Measurements from ENCODE around the gene DNAH10. TPM values are rescaled to one million over a fixed set of nuclear protein-coding genes. Genes with fewer than 3 reads are reported as not detected.
"Not testable (repeated sequence)": the region's sequence is repeated elsewhere in the genome, so short reads cannot be mapped to it uniquely, and the experiment has no call there.

The DNAH10 gene
- total and polyA plus RNA-seq, 8 donors: 0.02 to 0.59 (median 0.09) TPM; not detected in 1

DNA sequence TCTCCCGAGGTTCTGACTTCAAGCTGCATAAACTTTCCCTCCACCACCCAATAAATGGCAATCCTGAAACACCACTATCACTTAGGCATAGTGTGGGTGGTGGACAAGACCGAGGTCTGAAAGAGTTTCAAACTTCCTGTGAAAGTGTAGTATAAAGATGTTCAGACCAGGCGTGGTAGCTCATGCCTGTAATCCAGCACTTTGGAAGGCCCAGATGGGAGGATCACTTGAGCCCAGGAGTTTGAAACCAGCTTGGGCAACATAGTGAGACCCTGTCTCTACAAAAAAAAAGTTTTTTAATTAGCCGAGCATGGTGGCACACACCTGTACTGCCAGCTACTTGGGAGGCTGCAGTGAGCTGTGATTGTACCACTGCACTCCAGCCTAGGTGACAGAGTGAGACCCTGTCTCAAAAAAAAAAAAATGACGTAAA is 148.7 kb downstream of the DNAH10 start:
- FAIRE-seq (no peak), ATAC-seq (no peak), DNase-seq (no peak)
- Histone ChIP-seq H3K27me3 (no peaks in the 10 kb centered on the region), H3K9me3 (no peaks in the 10 kb centered on the region), H3K27ac (no peak overlapping the region), H3K4me3 (no peak overlapping the region), H3K4me1 (no peaks in the 10 kb centered on the region), H3K36me3 (no peaks in the 10 kb centered on the region)
- TF ChIP-seq, protein P1, sequence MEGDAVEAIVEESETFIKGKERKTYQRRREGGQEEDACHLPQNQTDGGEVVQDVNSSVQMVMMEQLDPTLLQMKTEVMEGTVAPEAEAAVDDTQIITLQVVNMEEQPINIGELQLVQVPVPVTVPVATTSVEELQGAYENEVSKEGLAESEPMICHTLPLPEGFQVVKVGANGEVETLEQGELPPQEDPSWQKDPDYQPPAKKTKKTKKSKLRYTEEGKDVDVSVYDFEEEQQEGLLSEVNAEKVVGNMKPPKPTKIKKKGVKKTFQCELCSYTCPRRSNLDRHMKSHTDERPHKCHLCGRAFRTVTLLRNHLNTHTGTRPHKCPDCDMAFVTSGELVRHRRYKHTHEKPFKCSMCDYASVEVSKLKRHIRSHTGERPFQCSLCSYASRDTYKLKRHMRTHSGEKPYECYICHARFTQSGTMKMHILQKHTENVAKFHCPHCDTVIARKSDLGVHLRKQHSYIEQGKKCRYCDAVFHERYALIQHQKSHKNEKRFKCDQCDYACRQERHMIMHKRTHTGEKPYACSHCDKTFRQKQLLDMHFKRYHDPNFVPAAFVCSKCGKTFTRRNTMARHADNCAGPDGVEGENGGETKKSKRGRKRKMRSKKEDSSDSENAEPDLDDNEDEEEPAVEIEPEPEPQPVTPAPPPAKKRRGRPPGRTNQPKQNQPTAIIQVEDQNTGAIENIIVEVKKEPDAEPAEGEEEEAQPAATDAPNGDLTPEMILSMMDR (IDR thresholded peaks at IDR 0.05): no peak
- WGBS, 2 donors: 52 to 59% methylated on average over 5 of the region's 5 CpGs
- intact Hi-C loops (cut with DNase I): no loop called here

DNA sequence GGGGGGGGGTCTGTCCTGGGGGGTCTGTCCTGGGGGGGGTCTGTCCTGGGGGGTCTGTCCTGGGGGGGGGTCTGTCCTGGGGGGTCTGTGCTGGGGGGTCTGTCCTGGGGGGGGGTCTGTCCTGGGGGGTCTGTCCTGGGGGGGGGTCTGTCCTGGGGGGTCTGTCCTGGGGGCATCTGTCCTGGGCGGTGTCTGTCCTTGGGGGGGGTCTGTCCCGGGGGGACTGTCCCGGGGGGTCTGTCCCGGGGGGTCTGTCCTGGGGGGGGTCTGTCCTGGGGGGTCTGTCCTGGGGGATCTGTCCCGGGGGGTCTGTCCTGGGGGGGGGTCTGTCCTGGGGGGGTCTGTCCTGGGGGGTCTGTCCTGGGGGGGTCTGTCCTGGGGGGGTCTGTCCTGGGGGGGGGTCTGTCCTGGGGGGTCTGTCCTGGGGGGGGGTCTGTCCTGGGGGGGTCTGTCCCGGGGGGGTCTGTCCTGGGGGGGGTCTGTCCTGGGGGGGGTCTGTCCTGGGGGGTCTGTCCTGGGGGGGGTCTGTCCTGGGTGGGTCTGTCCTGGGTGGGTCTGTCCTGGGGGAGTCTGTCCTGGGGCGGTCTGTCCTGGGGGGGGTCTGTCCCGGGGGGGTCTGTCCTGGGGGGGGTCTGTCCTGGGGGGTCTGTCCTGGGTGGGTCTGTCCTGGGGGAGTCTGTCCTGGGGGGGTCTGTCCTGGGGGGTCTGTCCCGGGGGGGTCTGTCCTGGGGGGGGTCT is 149.7 kb downstream of the DNAH10 start:
- H3K4me3 ChIP-seq; FAIRE-seq; H3K36me3 ChIP-seq; H3K9me3 ChIP-seq; DNase-seq; ATAC-seq; H3K4me1 ChIP-seq; intact Hi-C loops (cut with DNase I); H3K27ac ChIP-seq; H3K27me3 ChIP-seq: not testable (repeated sequence)
- 61 to 75% methylated on average over 6 to 9 of the region's 9 CpGs for WGBS, 2 donors

DNA sequence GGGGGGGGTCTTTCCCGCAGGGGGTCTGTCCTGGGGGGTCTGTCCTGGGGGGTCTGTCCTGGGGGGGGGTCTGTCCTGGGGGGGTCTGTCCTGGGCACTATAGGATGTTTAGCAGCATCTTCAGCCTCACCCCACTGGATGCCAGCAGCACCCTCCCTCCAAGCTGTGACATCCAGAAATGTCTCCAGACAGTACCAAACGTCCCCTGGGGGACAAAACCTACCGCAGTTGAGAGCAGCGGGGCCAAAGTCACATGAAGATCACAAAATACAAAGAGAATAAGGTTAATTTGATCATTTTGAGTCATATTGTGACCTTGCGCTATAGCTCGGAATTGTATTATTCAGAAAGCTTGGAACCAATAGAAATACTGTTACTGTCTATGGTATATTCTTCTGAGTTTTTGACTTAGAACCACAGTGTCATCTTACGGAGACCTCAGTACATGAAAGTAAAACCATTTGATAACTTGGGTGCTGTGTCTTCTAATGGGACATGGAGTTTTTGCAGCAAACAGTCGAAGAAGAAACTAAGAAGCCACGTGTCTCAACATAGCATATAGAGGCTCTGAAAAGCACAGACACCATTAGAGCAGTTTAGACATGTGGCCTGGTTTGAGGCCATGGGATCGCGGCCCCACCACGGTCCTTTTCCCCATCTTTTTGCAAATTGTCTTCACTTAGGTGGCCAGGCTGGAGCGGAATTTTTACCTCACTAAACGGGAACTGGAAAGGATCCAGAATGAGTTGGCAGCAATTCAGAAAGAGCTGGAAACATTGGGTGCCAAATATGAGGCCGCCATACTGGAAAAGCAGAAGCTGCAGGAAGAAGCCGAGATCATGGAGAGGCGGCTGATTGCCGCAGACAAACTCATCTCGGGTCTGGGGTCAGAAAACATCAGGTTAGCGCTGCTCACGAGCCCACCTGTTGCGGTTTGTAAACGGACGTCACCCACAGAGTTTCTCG is 150.6 kb downstream of the DNAH10 start:
- TF ChIP-seq, protein P1 (IDR thresholded peaks at IDR 0.05): no peak
- no peaks in the 10 kb centered on the region for H3K36me3 ChIP-seq
- no peaks in the 10 kb centered on the region for H3K4me1 ChIP-seq
- intact Hi-C loops (cut with DNase I): no loop called here
- H3K4me3 ChIP-seq: no peak overlapping the region
- no peak overlapping the region for H3K27ac ChIP-seq
- WGBS, 2 donors: 58 to 61% methylated on average over 24 to 25 of the region's 25 CpGs
- FAIRE-seq (no peak), ATAC-seq (no peak), DNase-seq (no peak)
- H3K27me3 ChIP-seq: no peaks in the 10 kb centered on the region
- H3K9me3 ChIP-seq: no peaks in the 10 kb centered on the region

DNA sequence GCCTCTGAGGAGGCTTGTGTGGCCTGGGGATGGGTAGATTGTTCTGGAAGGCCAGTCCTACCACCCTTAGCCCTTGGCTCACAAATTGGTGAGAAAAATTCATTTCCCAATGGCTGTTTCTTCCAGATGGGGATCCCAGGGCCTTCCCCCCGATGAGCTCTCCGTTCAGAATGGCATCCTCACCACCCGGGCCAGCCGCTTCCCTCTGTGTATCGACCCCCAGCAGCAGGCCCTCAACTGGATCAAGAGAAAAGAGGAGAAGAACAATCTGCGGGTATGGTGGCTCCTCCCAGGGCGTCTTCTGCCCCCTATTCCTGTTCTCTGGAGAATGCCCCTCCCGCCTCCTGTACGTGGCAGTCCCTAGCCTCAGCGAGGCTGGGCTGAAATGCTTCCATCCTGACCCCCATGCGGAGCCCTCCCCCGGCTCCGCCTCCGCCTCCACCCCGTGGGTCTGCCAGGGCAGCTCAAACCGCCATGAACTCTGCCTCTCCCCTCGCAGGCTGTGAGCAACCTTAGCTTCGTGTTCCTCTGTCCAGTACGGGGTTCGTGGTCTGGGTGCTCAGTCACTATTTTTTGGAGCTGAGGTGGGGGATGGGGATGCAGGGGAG is 152.7 kb downstream of the DNAH10 start:
- intact Hi-C loops (cut with DNase I): no loop called here
- no peaks in the 10 kb centered on the region for H3K4me1 ChIP-seq
- TF ChIP-seq, protein P1 (IDR thresholded peaks at IDR 0.05): no peak
- H3K4me3 ChIP-seq: no peak overlapping the region
- no peak overlapping the region for H3K27ac ChIP-seq
- DNase-seq (no peak), ATAC-seq (no peak), FAIRE-seq (no peak)
- no peaks in the 10 kb centered on the region for H3K9me3 ChIP-seq
- H3K27me3 ChIP-seq: no peaks in the 10 kb centered on the region
- H3K36me3 ChIP-seq: no peaks in the 10 kb centered on the region
- 56 to 61% methylated on average over 19 to 20 of the region's 20 CpGs for WGBS, 2 donors

DNA sequence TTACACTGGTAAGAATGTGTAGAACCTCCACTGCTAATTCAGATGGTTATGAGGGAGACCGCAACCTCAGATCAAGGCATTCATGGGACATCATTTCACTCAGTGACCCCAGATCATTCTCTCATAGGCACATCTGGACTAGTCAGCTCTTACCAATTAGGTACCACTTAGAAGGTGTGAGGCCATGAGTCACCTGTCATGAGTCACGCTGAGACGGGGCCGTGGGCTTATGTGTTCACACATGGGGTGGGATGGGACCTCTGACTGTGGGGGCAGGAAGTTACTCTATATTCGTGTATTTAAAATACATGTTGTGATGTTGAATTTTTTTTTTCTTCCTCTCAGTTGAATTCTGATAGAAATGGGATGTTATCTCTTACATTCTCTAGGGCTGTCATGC is 154.6 kb downstream of the DNAH10 start:
- no peak for DNase-seq
- no peak for ATAC-seq
- intact Hi-C loops (cut with DNase I): no loop called here
- no peak overlapping the region for H3K4me3 ChIP-seq
- H3K27ac ChIP-seq: no peak overlapping the region
- no peaks in the 10 kb centered on the region for H3K27me3 ChIP-seq
- H3K9me3 ChIP-seq: no peaks in the 10 kb centered on the region
- no peaks in the 10 kb centered on the region for H3K4me1 ChIP-seq
- no peaks in the 10 kb centered on the region for H3K36me3 ChIP-seq
- no peak for FAIRE-seq
- TF ChIP-seq, protein P1 (IDR thresholded peaks at IDR 0.05): no peak
- 72 to 76% methylated on average over 5 of the region's 5 CpGs for WGBS, 2 donors
